Panc1 (cell line): ENCODE measurements around the gene KRT222.

Experiments
- CTCF ChIP-seq: fragments of 450-650 bp; IDR thresholded peaks from 2 replicates; pipeline ENCODE4 v1.5.1; 2017; ENCODE audit warnings: mild to moderate bottlenecking
- POLR2AphosphoS5 ChIP-seq: IDR thresholded peaks from 2 replicates; pipeline ENCODE4 v1.6.1; 2012; ENCODE audit warnings: mild to moderate bottlenecking, low read depth, low read length, moderate library complexity
- REST ChIP-seq, 2 experiments: IDR thresholded peaks; 2 replicates each; pipeline ENCODE4 v1.6.1; 2011 to 2012; ENCODE audit warnings: low read depth in 2 of 2, control low read depth in 1 of 2, low read length in 1 of 2, mild to moderate bottlenecking in 1 of 2, moderate library complexity in 1 of 2; ENCODE audit not compliant: insufficient read depth in 1 of 2

GRCh38 chr17:40699371-40699770, 34.4 kb upstream of the KRT222 start:
- TF ChIP-seq REST (IDR thresholded peaks at IDR 0.05; ENCODE audit: insufficient read depth in 1 of 2, low read depth in 2 of 2, low read length in 1 of 2) (no peak), POLR2AphosphoS5 (no peak), CTCF (no peak)
